IgD-negative memory B cell (primary cell): ENCODE data around the gene PARVB. TPM values are rescaled to one million over a fixed set of nuclear protein-coding genes. Genes with fewer than 3 reads are reported as not detected.
A peak's percentile ranks its signal among the peaks of the same experiment; 100 is the strongest.

Source experiments
- H3K27ac Mint-ChIP-seq, 3 donors: one replicate each; pipeline ENCODE4 v1.8.0; 2020 to 2022; ENCODE audit warnings: mild to moderate bottlenecking in 3 of 3, mixed read lengths in 3 of 3, moderate library complexity in 1 of 3
- H3K27me3 Mint-ChIP-seq: one replicate; pipeline ENCODE4 v1.8.0; 2021; ENCODE audit warnings: mixed read lengths
- H3K36me3 Mint-ChIP-seq: one replicate; pipeline ENCODE4 v1.8.0; 2020; ENCODE audit warnings: mild to moderate bottlenecking, mixed read lengths
- H3K4me1 Mint-ChIP-seq, 3 donors: one replicate each; pipeline ENCODE4 v1.8.0; 2020 to 2022; ENCODE audit warnings: mixed read lengths in 3 of 3, mild to moderate bottlenecking in 1 of 3
- H3K4me3 Mint-ChIP-seq, 4 donors: one replicate each; pipeline ENCODE4 v1.8.0; 2020 to 2022; ENCODE audit warnings: mild to moderate bottlenecking in 4 of 4, mixed read lengths in 4 of 4, moderate library complexity in 3 of 4
- H3K9me3 Mint-ChIP-seq, 3 donors: one replicate each; pipeline ENCODE4 v1.8.0; 2020 to 2021; ENCODE audit warnings: mixed read lengths in 3 of 3, mild to moderate bottlenecking in 1 of 3
- polyA plus RNA-seq: library from polyadenylated mRNA; unstranded; fragments of 300-500 nt; fragmentation: Illumina TruSeq; gene quantifications from one replicate; pipeline ENCODE4 v1.2.3, GENCODE V29; 2021

PARVB gene, protein sequence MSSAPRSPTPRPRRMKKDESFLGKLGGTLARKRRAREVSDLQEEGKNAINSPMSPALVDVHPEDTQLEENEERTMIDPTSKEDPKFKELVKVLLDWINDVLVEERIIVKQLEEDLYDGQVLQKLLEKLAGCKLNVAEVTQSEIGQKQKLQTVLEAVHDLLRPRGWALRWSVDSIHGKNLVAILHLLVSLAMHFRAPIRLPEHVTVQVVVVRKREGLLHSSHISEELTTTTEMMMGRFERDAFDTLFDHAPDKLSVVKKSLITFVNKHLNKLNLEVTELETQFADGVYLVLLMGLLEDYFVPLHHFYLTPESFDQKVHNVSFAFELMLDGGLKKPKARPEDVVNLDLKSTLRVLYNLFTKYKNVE
- 22.8 TPM for polyA plus RNA-seq

DNA sequence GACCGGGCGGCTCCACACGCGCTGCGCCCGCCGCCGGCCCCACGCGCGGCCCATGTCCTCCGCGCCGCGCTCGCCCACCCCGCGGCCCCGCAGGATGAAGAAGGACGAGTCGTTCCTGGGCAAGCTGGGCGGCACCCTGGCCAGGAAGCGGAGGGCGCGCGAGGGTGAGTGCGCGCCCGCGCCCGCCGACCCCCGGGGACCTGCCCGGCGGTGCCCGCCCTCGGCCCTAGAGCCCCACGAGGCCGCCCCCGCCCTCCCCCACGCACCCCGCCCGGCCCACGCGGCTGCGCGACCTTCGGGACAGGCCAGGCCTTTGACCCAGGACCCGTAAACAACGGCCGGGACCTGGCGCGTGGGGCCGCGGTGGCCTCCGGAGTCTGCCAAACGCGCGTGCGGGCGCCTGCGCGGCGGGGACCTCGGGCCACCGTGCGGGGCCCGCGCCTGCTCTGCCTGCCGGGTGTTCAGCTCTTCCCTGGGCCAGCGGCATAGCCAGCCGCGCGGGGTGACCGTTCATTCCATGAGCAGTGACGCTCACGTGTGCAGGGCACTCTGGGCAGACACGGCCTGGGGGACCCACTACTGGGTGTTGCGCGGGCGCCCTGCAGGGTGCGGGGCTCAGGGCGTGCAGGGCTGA, at the start of gene PARVB:
PARVB (plus strand) TSS at position 15 of the 634 bp plus-strand sequence; CDS start at position 53, 38 bp downstream.
- H3K27me3 Mint-ChIP-seq = no peaks in the 10 kb centered on the region
- H3K4me3 Mint-ChIP-seq = peak within 1 kb of the TSS; percentile 79 to 96 (median 91)
- no peaks in the 10 kb centered on the region for H3K9me3 Mint-ChIP-seq
- H3K36me3 Mint-ChIP-seq = peaks cover 4% of the 10 kb centered on the region
- H3K4me1 Mint-ChIP-seq = peaks cover 22 to 44% (median 40%) of the 10 kb centered on the region in 3 donors
- peak within 1 kb of the TSS; percentile 93 to 100 (median 99) for H3K27ac Mint-ChIP-seq

DNA sequence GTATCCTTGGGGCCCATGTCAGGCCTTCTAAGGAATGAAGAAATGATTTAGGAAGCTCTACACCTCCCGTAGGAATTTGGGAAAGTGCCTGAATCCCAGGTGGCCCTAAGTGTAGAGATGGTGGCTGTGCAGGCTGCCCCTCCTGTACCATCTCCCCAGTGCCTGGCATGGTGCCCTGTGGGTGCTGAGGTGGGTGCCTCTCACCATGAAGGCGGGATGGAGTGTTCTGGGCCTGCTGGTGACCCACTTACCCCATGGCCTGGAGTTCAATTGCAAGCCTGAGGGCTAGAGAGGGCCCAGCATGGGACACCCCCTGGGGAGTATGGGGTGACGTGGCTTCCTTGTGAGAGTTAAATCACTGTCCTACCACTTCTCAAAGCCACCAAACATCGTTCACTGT, 49.1 kb upstream of the PARVB start:
- Mint-ChIP-seq H3K4me1 (no peaks in the 10 kb centered on the region), H3K36me3 (peaks cover 3% of the 10 kb centered on the region), H3K27me3 (no peaks in the 10 kb centered on the region)

DNA sequence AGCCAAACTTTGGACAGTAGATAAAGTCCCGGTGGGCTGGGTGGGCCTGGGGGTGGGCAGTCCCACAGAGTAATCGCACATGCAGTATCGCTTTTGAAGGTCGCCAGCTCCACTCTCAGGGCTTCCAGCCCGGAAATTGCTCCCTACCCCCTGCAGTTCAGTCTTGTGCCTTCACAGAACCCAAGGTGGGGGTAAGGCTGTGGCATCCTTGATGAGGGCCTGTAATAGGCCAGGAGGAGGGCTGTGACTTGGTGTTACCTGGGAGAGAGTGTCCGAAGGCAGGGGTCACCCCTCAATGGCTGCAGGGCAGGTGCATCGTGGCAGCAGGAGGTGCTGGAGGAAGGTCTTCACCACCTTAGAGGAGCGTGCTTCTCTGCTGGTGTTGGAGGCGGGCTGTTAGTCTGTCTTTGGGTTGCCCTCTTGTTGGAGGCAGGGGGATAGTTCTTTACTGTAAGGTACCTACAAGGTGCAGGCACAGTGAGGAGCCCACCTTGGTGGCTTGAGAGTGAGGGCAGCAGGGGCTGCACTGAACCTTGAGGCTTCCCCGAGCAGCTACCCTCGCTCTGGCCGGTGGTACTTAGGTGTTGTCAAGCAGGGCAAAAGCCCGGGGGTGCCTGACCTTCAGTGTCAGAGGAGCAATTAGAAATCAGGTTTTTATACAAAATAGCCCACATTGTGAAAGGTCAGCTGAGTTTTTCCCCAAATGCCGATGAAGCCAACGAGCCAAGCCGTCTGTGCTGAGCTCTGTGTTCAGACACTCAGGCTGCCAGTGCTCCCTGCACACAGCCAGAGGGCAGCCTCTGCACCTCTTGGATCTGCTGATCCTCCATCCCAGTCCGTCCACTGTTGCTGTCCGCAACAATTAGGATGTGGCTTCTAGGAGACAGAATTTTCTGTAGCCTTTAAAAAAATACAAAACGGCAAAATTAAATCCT, 47.0 kb upstream of the PARVB start:
- H3K4me1 Mint-ChIP-seq = peaks cover 0 to 2% (median 0%) of the 10 kb centered on the region in 3 donors
- H3K4me3 Mint-ChIP-seq = no peak overlapping the region
- H3K27ac Mint-ChIP-seq = no peak overlapping the region
- no peaks in the 10 kb centered on the region for H3K9me3 Mint-ChIP-seq
- H3K27me3 Mint-ChIP-seq = no peaks in the 10 kb centered on the region
- H3K36me3 Mint-ChIP-seq = peaks cover 5% of the 10 kb centered on the region

More for the DNA sequence above, 49.1 kb upstream of the PARVB start:
- Mint-ChIP-seq H3K9me3 (no peaks in the 10 kb centered on the region), H3K4me3 (no peak overlapping the region), H3K27ac (no peak overlapping the region)

DNA sequence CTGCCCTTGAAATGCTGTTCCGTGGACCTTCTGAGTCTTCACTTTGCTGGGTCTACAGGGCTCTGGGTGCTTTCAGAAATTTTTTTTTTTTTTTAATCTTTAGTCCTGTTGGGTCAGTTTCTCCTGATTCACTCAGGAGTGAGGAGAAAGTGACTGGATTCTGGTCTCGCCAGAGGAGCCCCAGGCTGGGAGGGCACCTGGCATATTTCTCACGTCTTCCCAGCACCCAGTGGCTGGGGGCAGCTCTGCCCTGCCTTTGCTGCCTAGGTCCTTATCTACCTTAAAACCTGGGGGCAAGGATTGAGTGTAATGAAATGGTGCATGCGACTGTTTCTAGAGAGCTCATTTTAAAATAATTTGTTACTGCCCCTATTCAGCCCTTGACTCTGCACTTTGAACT, 45.5 kb upstream of the PARVB start:
- Mint-ChIP-seq H3K9me3 (no peaks in the 10 kb centered on the region), H3K36me3 (peaks cover 5% of the 10 kb centered on the region), H3K4me1 (peaks cover 0 to 2% (median 0%) of the 10 kb centered on the region in 3 donors), H3K27ac (no peak overlapping the region), H3K27me3 (no peaks in the 10 kb centered on the region), H3K4me3 (no peak overlapping the region)

DNA sequence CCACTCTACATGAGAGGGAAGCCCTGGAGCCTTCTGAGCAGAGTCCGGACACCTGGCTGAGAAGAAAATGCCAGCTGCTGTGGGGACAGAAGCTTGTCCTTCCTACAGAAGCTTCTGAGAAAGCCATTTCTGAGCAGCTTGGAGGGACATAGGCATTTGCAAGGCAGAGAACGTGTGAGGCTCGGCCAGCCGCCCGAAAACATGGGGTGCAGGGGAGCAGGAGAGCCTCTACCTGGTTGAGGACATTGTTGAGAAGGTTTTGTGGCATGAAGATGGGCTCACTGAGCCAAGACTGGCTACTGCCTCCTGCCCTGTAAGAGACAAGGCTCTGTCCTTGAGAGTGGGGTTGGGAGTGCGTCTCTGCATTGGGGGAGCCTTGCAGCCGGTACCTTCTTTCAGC, 43.5 kb upstream of the PARVB start:
- peaks cover 0 to 2% (median 0%) of the 10 kb centered on the region in 3 donors for H3K4me1 Mint-ChIP-seq

DNA sequence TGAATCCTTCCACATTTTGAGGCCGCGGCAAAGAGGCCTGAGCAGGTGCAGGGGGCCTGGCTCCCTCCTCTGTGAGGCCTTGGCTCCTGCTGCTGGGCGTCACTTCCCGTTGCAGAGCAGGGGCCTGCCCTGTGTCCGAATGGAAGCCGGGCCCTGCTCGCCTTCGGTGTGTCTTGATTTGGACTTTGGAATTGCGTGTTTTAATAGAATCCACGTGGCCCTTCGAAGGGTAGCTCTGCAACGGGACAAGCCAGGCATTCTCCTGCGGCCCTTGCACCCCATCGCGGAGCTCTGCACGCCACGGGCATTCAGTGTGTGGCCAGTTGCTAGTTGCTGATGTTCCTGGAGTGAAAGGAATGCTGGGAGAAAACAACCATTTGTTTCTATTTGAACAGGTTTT, 43.1 kb upstream of the PARVB start:
- H3K27ac Mint-ChIP-seq = no peak overlapping the region
- H3K4me1 Mint-ChIP-seq = peaks cover 0 to 2% (median 0%) of the 10 kb centered on the region in 3 donors
- peaks cover 5% of the 10 kb centered on the region for H3K36me3 Mint-ChIP-seq
- no peaks in the 10 kb centered on the region for H3K9me3 Mint-ChIP-seq
- no peak overlapping the region for H3K4me3 Mint-ChIP-seq
- H3K27me3 Mint-ChIP-seq = no peaks in the 10 kb centered on the region

More for the DNA sequence above, 43.5 kb upstream of the PARVB start:
- Mint-ChIP-seq H3K4me3 (no peak overlapping the region), H3K27ac (no peak overlapping the region), H3K27me3 (no peaks in the 10 kb centered on the region), H3K9me3 (no peaks in the 10 kb centered on the region), H3K36me3 (peaks cover 5% of the 10 kb centered on the region)

DNA sequence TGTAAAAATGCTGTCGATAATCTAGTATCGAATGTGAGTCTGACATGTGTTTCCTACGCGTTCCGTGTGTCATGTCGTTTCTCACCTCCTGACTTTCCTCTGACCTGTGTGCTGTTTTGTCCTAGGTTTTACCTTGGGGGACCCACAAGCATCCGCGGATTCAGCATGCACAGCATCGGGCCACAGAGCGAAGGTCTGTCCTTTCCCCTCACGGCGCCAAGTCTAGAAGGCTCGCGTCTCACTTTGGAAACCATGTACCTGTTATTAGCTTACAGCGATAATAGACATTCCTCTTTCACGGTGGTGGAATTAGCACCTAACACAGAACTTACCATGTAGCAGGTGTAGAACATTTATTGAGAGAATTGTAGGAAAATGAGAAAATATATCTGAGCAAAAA, 40.3 kb upstream of the PARVB start:
- H3K9me3 Mint-ChIP-seq = no peaks in the 10 kb centered on the region
- H3K4me3 Mint-ChIP-seq = no peak overlapping the region
- peaks cover 0 to 2% (median 0%) of the 10 kb centered on the region in 3 donors for H3K4me1 Mint-ChIP-seq
- H3K27me3 Mint-ChIP-seq = no peaks in the 10 kb centered on the region
- H3K36me3 Mint-ChIP-seq = peaks cover 5% of the 10 kb centered on the region
- H3K27ac Mint-ChIP-seq = no peak overlapping the region

DNA sequence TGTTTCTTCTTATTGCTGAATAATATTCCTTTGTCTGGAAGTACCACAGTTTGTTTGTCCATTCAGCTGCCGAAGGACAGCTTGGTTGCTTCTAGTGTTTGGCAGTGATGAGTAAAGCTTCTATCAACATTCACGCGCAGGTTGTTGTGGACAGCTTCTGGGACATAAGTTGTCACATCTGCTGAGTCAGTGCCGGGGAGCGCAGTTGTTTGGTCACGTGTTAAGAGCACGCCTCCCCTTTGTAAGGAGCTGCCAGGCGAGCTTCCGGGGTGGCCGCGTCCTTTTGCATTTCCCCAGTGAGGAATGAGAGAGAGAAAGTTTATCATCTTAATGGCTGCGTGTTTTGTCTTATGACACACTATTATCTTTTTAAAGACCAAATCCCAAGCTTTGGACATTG, 38.6 kb upstream of the PARVB start:
- no peak overlapping the region for H3K27ac Mint-ChIP-seq
- no peak overlapping the region for H3K4me3 Mint-ChIP-seq
- H3K4me1 Mint-ChIP-seq = no peaks in the 10 kb centered on the region
- no peaks in the 10 kb centered on the region for H3K27me3 Mint-ChIP-seq
- H3K9me3 Mint-ChIP-seq = no peaks in the 10 kb centered on the region
- H3K36me3 Mint-ChIP-seq = no peaks in the 10 kb centered on the region

DNA sequence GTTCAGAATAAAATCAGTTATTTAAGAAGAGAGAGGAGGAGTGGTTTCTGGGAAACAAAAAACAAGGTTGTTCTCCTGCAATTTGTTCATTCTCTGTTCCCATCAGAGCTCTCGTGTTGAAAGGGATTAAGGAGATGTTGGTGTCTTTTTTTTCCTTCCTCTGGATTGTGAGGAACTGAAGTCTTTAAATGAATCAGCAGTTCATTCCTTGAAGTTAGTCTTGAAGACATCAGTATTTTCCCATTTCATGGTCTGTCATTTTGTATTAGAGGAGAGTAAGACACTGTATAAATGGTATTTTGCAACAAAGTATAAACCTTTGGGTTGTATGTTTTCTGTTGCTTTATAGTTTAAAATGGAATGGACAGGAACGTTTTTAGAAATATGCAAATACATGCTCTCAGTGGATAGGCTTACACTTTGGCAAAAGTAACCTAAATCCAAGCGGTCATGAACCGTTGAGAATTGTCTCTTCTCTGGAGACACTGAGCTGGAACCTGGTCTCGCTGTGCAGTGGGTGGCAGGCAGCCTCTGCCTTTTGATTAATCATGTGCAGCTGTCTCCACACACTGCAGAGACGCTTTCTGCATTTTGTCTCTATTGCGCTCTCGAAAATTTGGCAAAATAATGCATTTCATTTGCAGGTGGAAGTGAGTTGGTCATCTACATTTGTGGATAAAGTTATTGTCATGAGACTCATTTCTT, 35.8 kb upstream of the PARVB start:
- H3K27ac Mint-ChIP-seq = no peak overlapping the region
- H3K36me3 Mint-ChIP-seq = no peaks in the 10 kb centered on the region
- H3K4me3 Mint-ChIP-seq = no peak overlapping the region
- H3K4me1 Mint-ChIP-seq = peaks cover 2 to 4% (median 3%) of the 10 kb centered on the region in 3 donors
- H3K9me3 Mint-ChIP-seq = no peaks in the 10 kb centered on the region
- H3K27me3 Mint-ChIP-seq = no peaks in the 10 kb centered on the region

DNA sequence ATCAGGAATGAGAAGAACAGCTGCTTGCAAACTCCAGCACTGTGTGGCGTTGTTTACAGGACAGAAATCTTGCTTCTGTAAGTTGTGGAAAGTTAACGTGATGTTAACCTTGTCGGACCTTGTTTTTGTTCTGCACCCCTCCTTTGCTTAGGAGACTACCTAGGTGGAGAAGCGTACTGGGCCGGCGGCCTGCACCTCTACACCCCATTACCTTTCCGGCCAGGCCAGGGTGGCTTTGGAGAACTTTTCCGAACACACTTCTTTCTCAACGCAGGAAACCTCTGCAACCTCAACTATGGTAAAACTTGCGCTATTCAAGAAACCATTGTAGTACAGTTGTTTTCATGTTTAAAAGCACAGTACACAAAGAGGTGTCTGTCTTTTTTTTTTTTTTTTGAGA, 35.1 kb upstream of the PARVB start:
- no peaks in the 10 kb centered on the region for H3K36me3 Mint-ChIP-seq
- no peaks in the 10 kb centered on the region for H3K27me3 Mint-ChIP-seq
- H3K4me1 Mint-ChIP-seq = peaks cover 5 to 11% (median 8%) of the 10 kb centered on the region in 3 donors

DNA sequence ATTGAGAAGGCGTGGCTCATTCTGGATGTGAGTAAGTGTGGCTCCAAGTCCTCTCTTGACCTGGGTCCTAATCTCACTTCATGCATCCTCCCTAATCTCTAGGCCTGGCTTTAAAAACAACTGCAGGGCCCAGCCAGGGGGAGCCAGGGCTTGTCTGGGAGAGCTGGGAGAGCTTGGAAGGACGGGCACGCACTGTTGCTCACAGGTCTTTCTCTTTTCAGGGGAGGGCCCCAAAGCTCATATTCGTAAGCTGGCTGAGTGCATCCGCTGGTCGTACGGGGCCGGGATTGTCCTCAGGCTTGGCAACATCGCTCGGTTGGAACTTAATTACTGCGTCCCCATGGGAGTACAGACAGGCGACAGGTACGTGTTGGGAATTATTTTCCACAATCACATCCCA, 34.1 kb upstream of the PARVB start:
- Mint-ChIP-seq H3K9me3 (no peaks in the 10 kb centered on the region), H3K27me3 (no peaks in the 10 kb centered on the region), H3K4me1 (peaks cover 8 to 18% (median 12%) of the 10 kb centered on the region in 3 donors), H3K27ac (no peak overlapping the region), H3K36me3 (no peaks in the 10 kb centered on the region), H3K4me3 (no peak overlapping the region)

More for the DNA sequence above, 35.1 kb upstream of the PARVB start:
- Mint-ChIP-seq H3K27ac (no peak overlapping the region), H3K9me3 (no peaks in the 10 kb centered on the region), H3K4me3 (no peak overlapping the region)

DNA sequence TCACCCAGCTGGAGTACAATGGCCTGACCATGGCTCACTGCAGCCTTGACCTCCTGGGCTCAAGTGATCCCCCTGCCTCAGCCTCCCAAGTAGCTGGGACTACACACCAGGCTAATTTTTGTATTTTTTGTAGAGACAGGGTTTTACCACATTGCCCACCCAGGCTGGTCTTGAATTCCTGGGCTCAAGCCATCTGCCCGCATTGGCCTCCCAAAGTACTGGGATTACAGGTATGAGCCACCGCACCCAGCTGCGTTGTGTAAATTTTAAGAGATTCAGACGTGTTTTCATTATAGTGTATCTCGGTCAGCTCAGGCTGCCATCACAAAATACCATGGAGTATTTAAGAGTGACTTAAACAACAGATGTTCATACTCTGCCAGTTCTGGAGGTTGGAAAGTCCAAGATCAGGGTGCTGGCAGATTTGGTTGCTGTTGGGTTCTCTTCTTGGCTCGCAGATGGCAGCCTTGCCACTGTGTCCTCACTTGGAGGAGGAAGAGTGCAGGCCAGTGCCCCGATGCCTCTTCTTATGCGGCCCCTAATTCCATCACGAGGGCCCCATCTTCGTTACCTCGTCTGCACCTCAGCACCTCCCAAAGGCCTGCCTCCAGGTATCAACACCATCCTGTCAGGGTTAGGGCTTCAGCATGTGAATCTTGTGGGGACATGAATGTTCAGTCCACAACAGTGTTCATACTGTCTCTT, 32.6 kb upstream of the PARVB start:
- Mint-ChIP-seq H3K4me1 (peaks cover 16 to 30% (median 21%) of the 10 kb centered on the region in 3 donors), H3K36me3 (peaks cover 3% of the 10 kb centered on the region), H3K27ac (no peak overlapping the region), H3K27me3 (no peaks in the 10 kb centered on the region), H3K4me3 (no peak overlapping the region), H3K9me3 (no peaks in the 10 kb centered on the region)

DNA sequence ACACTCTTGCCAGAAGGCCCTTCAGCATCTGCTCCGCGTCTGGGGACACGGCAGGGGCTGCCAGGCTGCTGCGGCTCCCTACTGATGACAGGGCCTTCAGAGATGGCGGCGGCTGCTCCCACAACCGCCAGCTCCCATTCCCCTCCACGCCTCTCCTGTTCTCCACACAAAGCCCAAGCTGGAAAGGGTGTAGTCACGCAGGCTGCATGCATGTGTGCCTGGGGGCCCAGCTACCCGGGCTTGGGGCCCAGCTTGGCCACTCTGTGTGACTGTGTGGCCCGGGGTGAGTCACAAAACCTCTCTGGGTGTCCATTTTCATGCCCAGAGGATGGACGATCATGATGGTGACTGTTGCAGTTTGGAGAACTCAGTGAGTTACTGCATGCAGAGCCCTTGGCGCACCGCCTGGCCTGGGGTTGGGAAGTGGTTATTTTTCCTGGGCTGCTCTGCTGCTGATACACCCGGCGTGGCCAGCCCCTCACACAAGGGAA, 31.7 kb upstream of the PARVB start:
- H3K9me3 Mint-ChIP-seq = no peaks in the 10 kb centered on the region
- peak overlapping the region in 1 of 4 donors; percentile 82 for H3K4me3 Mint-ChIP-seq
- peaks cover 3% of the 10 kb centered on the region for H3K36me3 Mint-ChIP-seq
- H3K27ac Mint-ChIP-seq = peak overlapping the region in 1 of 3 donors; percentile 59
- peaks cover 23 to 33% (median 29%) of the 10 kb centered on the region in 3 donors for H3K4me1 Mint-ChIP-seq
- no peaks in the 10 kb centered on the region for H3K27me3 Mint-ChIP-seq
